Right lobe of liver (tissue), 6 donors: ENCODE data around the gene TMEFF2. TPM values are rescaled to one million over a fixed set of nuclear protein-coding genes. Genes with fewer than 3 reads are reported as not detected.

Experiments
- ATAC-seq, 4 donors: fragments of 200-7000 bp; cut with Tn5 transposase; one replicate each; pipeline ENCODE4 v1.9.1; 2020; ENCODE audit warnings: mild to moderate bottlenecking in 4 of 4, moderate library complexity in 4 of 4
- DNase-seq, 3 donors: peaks; one replicate each; pipeline ENCODE4 v3.0.0-alpha.2; 2020
- H3K27ac ChIP-seq, 3 donors: fragments of 200-600 bp; one replicate each; pipeline ENCODE4 v1.8.0; 2022
- H3K27me3 ChIP-seq, 2 donors: fragments of 200-600 bp; one replicate each; pipeline ENCODE4 v1.8.0; 2022
- H3K36me3 ChIP-seq, 4 donors: fragments of 200-600 bp; sonication (generic) in 1 of 4; one replicate each; pipeline versions ENCODE4 v1.5.1 to v1.8.0; 2017 to 2022; ENCODE audit warnings: control low read depth in 1 of 4
- H3K4me1 ChIP-seq, 4 donors: fragments of 200-600 bp; sonication (generic) in 1 of 4; one replicate each; pipeline versions ENCODE4 v1.5.1 to v1.8.0; 2017 to 2022; ENCODE audit warnings: control low read depth in 1 of 4
- H3K4me3 ChIP-seq, 3 donors: fragments of 200-600 bp; one replicate each; pipeline ENCODE4 v1.8.0; 2022
- H3K9me3 ChIP-seq, 4 donors: fragments of 200-600 bp; sonication (generic) in 1 of 4; one replicate each; pipeline versions ENCODE4 v1.5.1 to v1.8.0; 2017 to 2022; ENCODE audit warnings: control low read depth in 1 of 4
- POLR2A ChIP-seq: fragments of 450-650 bp; IDR thresholded peaks from one replicate; pipeline ENCODE4 v1.6.1; 2017; ENCODE audit warnings: antibody characterized with exemption, mild to moderate bottlenecking
- WGBS: methylation state at CpG from one replicate; pipeline ENCODE4 v1.1.6; 2018; ENCODE audit warnings: low coverage, low lambda C conversion rate; ENCODE audit not compliant: insufficient coverage; ENCODE audit errors: missing lambda C conversion rate; 5-methylcytosine and 5-hydroxymethylcytosine counted together
- intact Hi-C, 2 donors: fragments of 100-400 bp; cut with DNase I; formaldehyde crosslinking; loops; one replicate each; pipeline versions ENCODE4 v1.11.2 to v1.14.1; 2022
- total RNA-seq, 6 experiments: library from RNA; depleted of rRNA in 2 of 6; stranded (reverse); fragments of >200 nt in 2 of 6; fragmentation: NEBNext Ultra II Directional in 3 of 6; extraction: Animal tissue kit (Norgen Biotek cat#: 25700) in 3 of 6; gene quantifications; one replicate each; pipeline versions ENCODE4 v1.1.0 to v1.2.4, GENCODE V29; 2016 to 2023
- TF ChIP-seq, protein P1 (sequence below), 4 donors: fragments of 200-600 bp in 3 of 4; fragments of 450-650 bp in 1 of 4; IDR thresholded peaks; one replicate each; pipeline versions ENCODE4 v1.5.1 to v1.8.0; 2016 to 2022; ENCODE audit warnings: antibody characterized with exemption in 4 of 4, mild to moderate bottlenecking in 2 of 4
- donor health status: DM: no; HTN: yes; CAD: no.
- donor health status: DM: no; HTN: no; CAD: no.
- donor health status: DM: no; HTN: no; CAD: no.
- donor health status: DM: no; HTN: yes; CAD: no.
- donor health status: DM: no; HTN: yes; CAD: no.

Gene TMEFF2
- total RNA-seq, 6 experiments from 2014 or later, result not detected

DNA sequence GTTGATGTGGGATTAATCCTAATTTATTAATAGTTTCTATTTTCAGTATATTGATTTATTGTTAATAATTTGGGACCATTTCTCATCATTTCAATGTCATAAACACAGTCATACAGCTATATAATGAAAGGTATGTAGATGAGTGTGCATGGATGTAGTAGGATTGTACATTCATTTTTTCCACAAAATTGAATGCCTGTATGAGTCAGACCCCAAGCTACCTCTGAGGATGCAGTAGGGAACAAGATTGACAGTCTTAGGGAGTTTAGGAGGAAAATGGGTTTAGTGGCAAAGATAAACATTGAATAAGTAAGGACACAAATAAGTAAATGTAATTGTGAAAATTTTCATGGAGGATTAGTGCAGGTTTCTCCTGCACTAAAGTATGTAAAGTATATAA lies 14.1 kb upstream of the TMEFF2 start:
- H3K9me3 ChIP-seq, result no peaks in the 10 kb centered on the region
- DNase-seq, result no peak
- H3K36me3 ChIP-seq, result no peaks in the 10 kb centered on the region
- H3K4me3 ChIP-seq, result no peak overlapping the region
- no peaks in the 10 kb centered on the region for H3K4me1 ChIP-seq
- no peak for ATAC-seq
- H3K27me3 ChIP-seq, result no peaks in the 10 kb centered on the region
- intact Hi-C loops, result no loop called here
- no peak for TF ChIP-seq POLR2A
- TF ChIP-seq, protein P1, sequence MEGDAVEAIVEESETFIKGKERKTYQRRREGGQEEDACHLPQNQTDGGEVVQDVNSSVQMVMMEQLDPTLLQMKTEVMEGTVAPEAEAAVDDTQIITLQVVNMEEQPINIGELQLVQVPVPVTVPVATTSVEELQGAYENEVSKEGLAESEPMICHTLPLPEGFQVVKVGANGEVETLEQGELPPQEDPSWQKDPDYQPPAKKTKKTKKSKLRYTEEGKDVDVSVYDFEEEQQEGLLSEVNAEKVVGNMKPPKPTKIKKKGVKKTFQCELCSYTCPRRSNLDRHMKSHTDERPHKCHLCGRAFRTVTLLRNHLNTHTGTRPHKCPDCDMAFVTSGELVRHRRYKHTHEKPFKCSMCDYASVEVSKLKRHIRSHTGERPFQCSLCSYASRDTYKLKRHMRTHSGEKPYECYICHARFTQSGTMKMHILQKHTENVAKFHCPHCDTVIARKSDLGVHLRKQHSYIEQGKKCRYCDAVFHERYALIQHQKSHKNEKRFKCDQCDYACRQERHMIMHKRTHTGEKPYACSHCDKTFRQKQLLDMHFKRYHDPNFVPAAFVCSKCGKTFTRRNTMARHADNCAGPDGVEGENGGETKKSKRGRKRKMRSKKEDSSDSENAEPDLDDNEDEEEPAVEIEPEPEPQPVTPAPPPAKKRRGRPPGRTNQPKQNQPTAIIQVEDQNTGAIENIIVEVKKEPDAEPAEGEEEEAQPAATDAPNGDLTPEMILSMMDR (IDR thresholded peaks at IDR 0.05), result no peak
- H3K27ac ChIP-seq, result no peak overlapping the region

DNA sequence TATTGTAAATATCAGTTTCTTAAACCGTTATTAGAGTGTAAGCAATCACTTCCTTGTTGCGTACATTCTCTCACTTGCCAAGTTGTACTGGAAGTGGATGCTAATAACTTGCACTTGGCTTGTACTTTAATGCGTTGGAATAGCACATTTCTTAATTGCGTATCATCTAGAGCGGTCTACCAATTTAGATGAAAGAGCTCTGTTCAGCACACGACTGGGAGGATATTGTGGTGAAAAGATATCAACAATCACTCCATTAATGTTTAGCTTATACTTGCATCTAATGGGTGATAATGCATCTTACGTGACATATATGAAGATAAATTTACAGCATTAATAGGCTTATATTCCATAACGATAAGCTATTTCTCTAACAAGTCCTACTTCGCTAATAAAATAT lies 11.7 kb upstream of the TMEFF2 start:
- TF ChIP-seq POLR2A, result no peak
- TF ChIP-seq, protein P1 (IDR thresholded peaks at IDR 0.05), result no peak
- Histone ChIP-seq H3K4me1 (no peaks in the 10 kb centered on the region), H3K4me3 (no peak overlapping the region), H3K9me3 (no peaks in the 10 kb centered on the region), H3K27ac (no peak overlapping the region), H3K27me3 (no peaks in the 10 kb centered on the region), H3K36me3 (no peaks in the 10 kb centered on the region)
- ATAC-seq (no peak), DNase-seq (no peak)
- intact Hi-C loops, result no loop called here
- 71% methylated on average over 9 of the region's 9 CpGs for WGBS

DNA sequence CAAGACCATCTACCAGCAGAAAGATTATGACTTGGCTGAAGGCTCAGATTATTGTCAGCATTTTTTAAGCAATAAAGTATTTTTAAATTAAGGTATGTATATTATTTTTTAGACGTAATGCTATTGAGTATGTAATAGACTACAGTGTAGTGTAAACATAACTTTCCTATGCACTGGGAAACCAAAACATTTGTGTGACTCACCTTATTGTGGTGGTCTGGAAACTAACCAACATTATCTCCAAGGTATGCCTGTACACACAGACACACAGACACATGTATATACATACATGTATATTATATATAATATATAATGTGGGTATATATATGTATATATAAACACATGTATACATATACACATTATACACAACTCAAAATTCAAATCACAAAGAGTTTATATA lies 9.1 kb upstream of the TMEFF2 start:
- no peak overlapping the region for H3K27ac ChIP-seq
- H3K4me3 ChIP-seq, result no peak overlapping the region
- DNase-seq, result no peak
- intact Hi-C loops, result no loop called here
- ATAC-seq, result no peak
- TF ChIP-seq, protein P1 (IDR thresholded peaks at IDR 0.05), result no peak
- TF ChIP-seq POLR2A, result no peak
- no peaks in the 10 kb centered on the region for H3K4me1 ChIP-seq
- no peaks in the 10 kb centered on the region for H3K36me3 ChIP-seq
- H3K9me3 ChIP-seq, result no peaks in the 10 kb centered on the region
- no peaks in the 10 kb centered on the region for H3K27me3 ChIP-seq
- 44% methylated on average over 1 of the region's 1 CpG for WGBS

DNA sequence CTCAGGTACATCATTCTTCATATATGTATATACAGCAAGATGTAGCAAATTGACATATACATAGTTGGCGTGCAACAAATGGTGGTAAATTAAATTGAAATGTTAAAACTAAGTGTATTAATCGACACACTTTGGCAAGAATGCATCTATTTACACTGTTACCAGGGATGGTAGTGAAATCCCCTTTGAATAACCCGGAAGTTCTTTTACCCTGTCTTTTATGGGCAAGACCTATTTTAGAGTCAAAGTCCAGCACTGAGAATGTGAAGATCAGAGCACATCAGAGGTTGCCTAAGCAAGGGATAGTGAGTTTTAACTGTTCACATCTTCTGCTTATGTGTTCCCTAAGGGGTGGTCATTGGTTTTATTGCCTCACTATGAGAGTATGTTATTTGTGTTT lies 7.6 kb upstream of the TMEFF2 start:
- TF ChIP-seq POLR2A, result no peak
- TF ChIP-seq, protein P1 (IDR thresholded peaks at IDR 0.05), result no peak
- Histone ChIP-seq H3K4me1 (no peaks in the 10 kb centered on the region), H3K27me3 (peaks cover 3 to 8% of the 10 kb centered on the region in 2 donors), H3K36me3 (no peaks in the 10 kb centered on the region), H3K27ac (no peak overlapping the region), H3K9me3 (no peaks in the 10 kb centered on the region), H3K4me3 (no peak overlapping the region)
- DNase-seq (no peak), ATAC-seq (no peak)
- intact Hi-C loops, result no loop called here
- 68% methylated on average over 3 of the region's 3 CpGs for WGBS

DNA sequence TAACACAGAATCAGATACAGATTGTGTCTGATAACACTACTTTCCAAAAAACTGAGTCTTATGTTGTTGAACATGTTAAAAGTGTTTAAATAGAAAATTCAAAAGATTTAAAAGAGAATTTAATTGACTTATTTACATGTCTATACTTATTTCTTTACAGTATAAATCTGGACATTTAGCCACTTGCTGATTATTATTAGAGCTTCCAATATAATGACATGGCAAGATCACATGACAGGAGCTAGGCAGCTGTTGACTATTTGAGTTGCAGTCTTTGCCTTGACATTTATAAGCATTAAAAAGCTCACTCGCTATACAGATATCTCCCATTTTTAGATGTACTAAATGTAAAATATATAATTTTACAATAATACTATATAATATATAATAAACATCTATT lies 6.4 kb upstream of the TMEFF2 start:
- WGBS, result 68% methylated on average over 1 of the region's 1 CpG
- Histone ChIP-seq H3K4me1 (peaks cover 0 to 7% (median 1%) of the 10 kb centered on the region in 4 donors), H3K27ac (no peak overlapping the region), H3K36me3 (no peaks in the 10 kb centered on the region), H3K4me3 (no peak overlapping the region), H3K27me3 (peaks cover 5 to 21% of the 10 kb centered on the region in 2 donors), H3K9me3 (no peaks in the 10 kb centered on the region)
- TF ChIP-seq POLR2A, result no peak
- TF ChIP-seq, protein P1 (IDR thresholded peaks at IDR 0.05), result no peak
- DNase-seq, result no peak
- intact Hi-C loops, result no loop called here
- no peak for ATAC-seq
